Spleen (tissue), 7 donors: ENCODE results near the gene NLGN1.

Experiments
- POLR2A ChIP-seq, 3 donors: fragments of 450-650 bp; IDR thresholded peaks; one replicate each; pipeline ENCODE4 v1.5.1; 2017; ENCODE audit warnings: antibody characterized with exemption in 3 of 3, mild to moderate bottlenecking in 1 of 3
- TF ChIP-seq, protein P1 (sequence below), 11 experiments: fragments of 200-600 bp in 7 of 11; fragments of 450-650 bp in 4 of 11; sonication (generic) in 4 of 11; IDR thresholded peaks in 8 of 11; conservative IDR thresholded peaks in 3 of 11; 1 replicate in 7 of 11; 2 replicates in 4 of 11; pipeline versions ENCODE4 v1.4.0 to v1.8.0; 2016 to 2021; ENCODE audit warnings: antibody characterized with exemption in 11 of 11, inconsistent platforms in 4 of 11, mild to moderate bottlenecking in 1 of 11
- donor health status: DM: no; HTN: no; CAD: no; lungs with moderate emphysema.
- donor health status: DM: no; HTN: no; CAD: no.
- donor health status: DM: no; HTN: no; CAD: no.

DNA sequence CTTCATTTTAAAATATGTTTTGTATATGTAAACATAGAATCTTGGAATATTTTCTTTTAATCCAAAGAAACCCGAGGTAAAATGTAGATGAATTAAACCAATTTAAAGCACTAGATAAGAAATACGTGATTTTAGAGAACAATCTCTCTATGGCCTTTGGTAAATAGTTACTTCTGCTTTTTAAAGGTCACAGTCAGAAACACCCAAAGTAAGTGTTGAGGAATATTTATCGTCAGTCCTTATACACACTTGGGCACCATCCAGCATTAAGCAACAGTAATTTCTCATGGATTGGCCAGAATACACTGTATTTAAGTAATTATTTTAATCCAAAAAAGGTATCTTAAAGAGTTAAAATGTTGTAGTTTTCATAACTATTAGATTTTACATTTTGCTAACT, 713.2 kb downstream of the NLGN1 start:
- TF ChIP-seq POLR2A (IDR thresholded peaks at IDR 0.05) = no peak
- TF ChIP-seq, protein P1, sequence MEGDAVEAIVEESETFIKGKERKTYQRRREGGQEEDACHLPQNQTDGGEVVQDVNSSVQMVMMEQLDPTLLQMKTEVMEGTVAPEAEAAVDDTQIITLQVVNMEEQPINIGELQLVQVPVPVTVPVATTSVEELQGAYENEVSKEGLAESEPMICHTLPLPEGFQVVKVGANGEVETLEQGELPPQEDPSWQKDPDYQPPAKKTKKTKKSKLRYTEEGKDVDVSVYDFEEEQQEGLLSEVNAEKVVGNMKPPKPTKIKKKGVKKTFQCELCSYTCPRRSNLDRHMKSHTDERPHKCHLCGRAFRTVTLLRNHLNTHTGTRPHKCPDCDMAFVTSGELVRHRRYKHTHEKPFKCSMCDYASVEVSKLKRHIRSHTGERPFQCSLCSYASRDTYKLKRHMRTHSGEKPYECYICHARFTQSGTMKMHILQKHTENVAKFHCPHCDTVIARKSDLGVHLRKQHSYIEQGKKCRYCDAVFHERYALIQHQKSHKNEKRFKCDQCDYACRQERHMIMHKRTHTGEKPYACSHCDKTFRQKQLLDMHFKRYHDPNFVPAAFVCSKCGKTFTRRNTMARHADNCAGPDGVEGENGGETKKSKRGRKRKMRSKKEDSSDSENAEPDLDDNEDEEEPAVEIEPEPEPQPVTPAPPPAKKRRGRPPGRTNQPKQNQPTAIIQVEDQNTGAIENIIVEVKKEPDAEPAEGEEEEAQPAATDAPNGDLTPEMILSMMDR (IDR thresholded peaks at IDR 0.05 in 8 of 11, conservative IDR thresholded peaks at IDR 0.05 in 3 of 11) = no peak
